K562 (cell line): ENCODE results near the gene DET1. TPM values are rescaled to one million over a fixed set of nuclear protein-coding genes. Genes with fewer than 3 reads are reported as not detected.

Source experiments
- ATAC-seq: fragments of 200-7000 bp; cut with Tn5 transposase; 3 replicates; pipeline ENCODE4 v1.9.1; 2020; ENCODE audit warnings: moderate library complexity
- BruUV-seq: library from RNA; stranded (reverse); fragments of 400-500 nt; replicated peaks from 2 replicates; lab custom pipeline; 2021; lab: Mats Ljungman, UMichigan
- CTCF ChIA-PET: fragments of 300-600 bp; formaldehyde crosslinking; extraction: SDS; loops from one replicate; lab custom pipeline; 2021; ENCODE audit warnings: low intra/inter-chr PET ratio; lab: Yijun Ruan, JAX
- POLR2A ChIA-PET: fragments of 300-600, 350-650 bp; sonication (Branson Sonifier 250); formaldehyde crosslinking; extraction: SDS; loops from one replicate; lab custom pipeline; 2021; ENCODE audit warnings: antibody characterized with exemption, inconsistent platforms; lab: Yijun Ruan, JAX
- DNase-seq, 4 experiments: peaks; one replicate each; pipeline versions ENCODE4 v3.0.0 to v3.0.0-alpha.2; 2011 to 2018; ENCODE audit warnings: low spot score in 3 of 4, mixed read lengths in 3 of 4; ENCODE audit errors: extremely low read depth in 1 of 4
- FAIRE-seq: peaks from 2 replicates; lab custom pipeline; 2011; peaks lifted over from hg19 to GRCh38; lab: Jason Lieb, UNC
- H2AFZ ChIP-seq: 2 replicates; pipeline ENCODE4 v1.6.0; 2011; ENCODE audit warnings: low read depth, low read length, control low read depth, inconsistent platforms
- H3K27ac ChIP-seq: fragments of 200-600 bp; 3 replicates; pipeline ENCODE4 v1.8.0; 2011; ENCODE audit warnings: low read depth, mild to moderate bottlenecking, control low read depth, inconsistent platforms, low read length, moderate library complexity, mixed read lengths; ENCODE audit errors: extremely low read depth
- H3K27me3 ChIP-seq, 2 experiments: fragments of 300-600 bp in 1 of 2; 2 replicates in 1 of 2; 3 replicates in 1 of 2; pipeline versions ENCODE4 v1.6.0 to v1.8.0; 2011; ENCODE audit warnings: inconsistent platforms in 2 of 2, low read length in 2 of 2, mild to moderate bottlenecking in 1 of 2, mixed read lengths in 1 of 2, moderate library complexity in 1 of 2; ENCODE audit not compliant: control insufficient read depth in 2 of 2, insufficient read depth in 2 of 2
- H3K36me3 ChIP-seq: fragments of 300-600 bp; 3 replicates; pipeline ENCODE4 v1.8.0; 2011; ENCODE audit warnings: mild to moderate bottlenecking, low read length, inconsistent platforms; ENCODE audit not compliant: control insufficient read depth, insufficient read depth
- H3K4me1 ChIP-seq, 2 experiments: fragments of 200-600 bp in 1 of 2; replicated peaks in 1 of 2; 2 replicates in 1 of 2; 3 replicates in 1 of 2; pipeline versions ENCODE4 v1.5.1 to v1.8.0; 2011; ENCODE audit warnings: inconsistent platforms in 2 of 2, low read length in 2 of 2, mild to moderate bottlenecking in 1 of 2, mixed read lengths in 1 of 2, moderate library complexity in 1 of 2; ENCODE audit not compliant: control insufficient read depth in 2 of 2, insufficient read depth in 2 of 2
- H3K4me2 ChIP-seq: 2 replicates; pipeline ENCODE4 v1.6.1; 2011; ENCODE audit warnings: low read length, control low read depth, inconsistent platforms, mixed read lengths; ENCODE audit not compliant: insufficient read depth
- H3K4me3 ChIP-seq: fragments of 200-600 bp; sonication (generic), shearing (Covaris generic); 2 replicates; pipeline ENCODE4 v1.5.1; 2016; ENCODE audit warnings: control low read depth, inconsistent platforms
- H3K79me2 ChIP-seq: fragments of 200-600 bp; 3 replicates; pipeline ENCODE4 v1.8.0; 2011; ENCODE audit warnings: low read length, inconsistent platforms; ENCODE audit not compliant: control insufficient read depth, insufficient read depth
- H3K9ac ChIP-seq, 2 experiments: 2 replicates each; pipeline versions ENCODE4 v1.6.0 to v1.6.1; 2011; ENCODE audit warnings: low read depth in 2 of 2, low read length in 2 of 2, control low read depth in 1 of 2, inconsistent platforms in 1 of 2, mild to moderate bottlenecking in 1 of 2, mixed read lengths in 1 of 2; ENCODE audit not compliant: insufficient read depth in 1 of 2
- H3K9me1 ChIP-seq: one replicate; pipeline ENCODE4 v1.6.0; 2011; ENCODE audit warnings: inconsistent platforms, mild to moderate bottlenecking, low read length, moderate library complexity; ENCODE audit not compliant: control insufficient read depth, insufficient read depth
- H3K9me3 ChIP-seq: replicated peaks from 2 replicates; pipeline ENCODE4 v1.5.1; 2011; ENCODE audit warnings: low read depth, low read length, inconsistent platforms; ENCODE audit not compliant: control insufficient read depth, insufficient read depth
- H4K20me1 ChIP-seq: replicated peaks from 2 replicates; pipeline ENCODE4 v1.6.1; 2011; ENCODE audit warnings: low read length, inconsistent platforms, mixed read lengths; ENCODE audit not compliant: control insufficient read depth, insufficient read depth
- ARHGAP35 ChIP-seq: fragments of 450-650 bp; IDR thresholded peaks from 2 replicates; pipeline ENCODE4 v1.6.1; 2018; ENCODE audit not compliant: partially characterized antibody
- BCL6 ChIP-seq: fragments of 250-450 bp; sonication (Bioruptor Pico); IDR thresholded peaks from 2 replicates; pipeline ENCODE4 v1.4.0; 2020
- CEBPB ChIP-seq: fragments of 450-650 bp; IDR thresholded peaks from 2 replicates; pipeline ENCODE4 v1.6.1; 2016; ENCODE audit warnings: missing genetic modification characterization, missing compliant biosample characterization
- EWSR1 ChIP-seq: fragments of 450-650 bp; IDR thresholded peaks from 2 replicates; pipeline ENCODE4 v1.6.1; 2018; ENCODE audit warnings: borderline replicate concordance, mild to moderate bottlenecking, low read depth, moderate library complexity; ENCODE audit not compliant: partially characterized antibody
- FUS ChIP-seq: fragments of 200-400 bp; formaldehyde crosslinking; optimal IDR thresholded peaks from 2 replicates; pipeline ENCODE3; 2017; ENCODE audit warnings: low read depth, low read length
- GATAD2A ChIP-seq: fragments of 450-650 bp; IDR thresholded peaks from 2 replicates; pipeline ENCODE4 v1.6.1; 2017
- HMGXB4 ChIP-seq: sonication (generic); formaldehyde crosslinking; IDR thresholded peaks from 2 replicates; pipeline ENCODE4 v1.8.1; 2023; ENCODE audit warnings: mild to moderate bottlenecking, missing genetic modification reagents
- MAFF ChIP-seq: IDR thresholded peaks from 2 replicates; pipeline ENCODE4 v1.6.1; 2012; ENCODE audit warnings: low read length, improper control_type of control experiment
- PHF8 ChIP-seq: fragments of 200-600 bp; sonication (generic); IDR thresholded peaks from 2 replicates; pipeline ENCODE4 v1.6.1; 2012; ENCODE audit warnings: mixed run types, mild to moderate bottlenecking, inconsistent platforms, low read length, moderate library complexity, borderline replicate concordance
- SRSF1 ChIP-seq: fragments of 200-400 bp; formaldehyde crosslinking; IDR thresholded peaks from 2 replicates; pipeline ENCODE4 v1.6.1; 2017; ENCODE audit warnings: mild to moderate bottlenecking, low read depth, low read length, moderate library complexity
- ZBTB43 ChIP-seq: sonication (generic); formaldehyde crosslinking; IDR thresholded peaks from 2 replicates; pipeline ENCODE4 v1.8.0; 2023; ENCODE audit warnings: mild to moderate bottlenecking, missing genetic modification reagents
- ZNF184 ChIP-seq: sonication (generic); formaldehyde crosslinking; IDR thresholded peaks from 2 replicates; pipeline ENCODE4 v1.5.0; 2020; ENCODE audit warnings: missing genetic modification reagents
- WGBS: fragments of 100-300 bp; shearing (Covaris generic); methylation state at CpG from one replicate; pipeline ENCODE4 v1.1.6; 2016; ENCODE audit warnings: low coverage, mixed read lengths; ENCODE audit not compliant: insufficient coverage; ENCODE audit errors: missing lambda C conversion rate; 5-methylcytosine and 5-hydroxymethylcytosine counted together
- in situ Hi-C: fragments of 300-500 bp; cut with MboI; formaldehyde crosslinking; loops from 4 replicates; pipeline ENCODE4 v1.15.0; 2018; ENCODE audit warnings: inconsistent platforms, mixed read lengths
- intact Hi-C: fragments of 100-400 bp; cut with micrococcal nuclease; formaldehyde crosslinking; loops from 2 replicates; pipeline ENCODE4 v1.14.2; 2022
- polyA plus RNA-seq, 8 experiments: library from polyadenylated mRNA; depleted of rRNA in 4 of 8; stranded (reverse) in 5 of 8; unstranded in 3 of 8; fragments of >200 nt; fragmentation: Nextera tagmentation in 2 of 8; fragmentation: Illumina TruSeq in 1 of 8; extraction: Ambion mirVana in 2 of 8; extraction: Trizol in 1 of 8; gene quantifications; 2 replicates each; pipeline versions ENCODE4 v1.2.1 to v1.2.3, GENCODE V29; 2011 to 2014; ENCODE audit warnings: inconsistent platforms in 1 of 8, missing spikeins in 1 of 8
- total RNA-seq, 7 experiments: library from RNA; depleted of rRNA in 6 of 7; stranded (reverse); fragments of >200 nt in 6 of 7; fragmentation: Illumina TruSeq in 2 of 7; extraction: Trizol in 2 of 7; gene quantifications; 2 replicates each; pipeline versions ENCODE4 v1.2.1 to v1.2.3, GENCODE V29; 2011 to 2021; ENCODE audit warnings: low replicate concordance in 1 of 7

Gene DET1
- total and polyA plus RNA-seq, 9 of the 15 experiments (the other 6 are each of a cell fraction or from before 2014, with no cell fraction given) = 4.2 to 8.1 (median 6.0) TPM

GRCh38 chr15:88477126-88477525, 69.4 kb downstream of the DET1 start:
- POLR2A ChIA-PET = interaction anchor here (0.7 kb wide), 1 partner anchor 41 kb away, joined by 3 read pairs; no protein-coding TSS in a partner anchor
- in situ Hi-C loops = loop anchor here (5.0 to 10.0 kb wide), 2 partner anchors 140 to 348 kb away; no protein-coding TSS in a partner anchor

More at GRCh38 chr15:88477126-88477525, 69.4 kb downstream of the DET1 start:
- WGBS = 90% methylated on average over 7 of the region's 7 CpGs
- CTCF ChIA-PET = interaction anchor here (0.7 to 2.9 kb wide), 2 partner anchors 137 to 162 kb away, joined by 4 to 34 read pairs; partner anchors contain the start of gene ISG20
- BruUV-seq = no TSS peak
- Histone ChIP-seq H3K4me1 (no peaks in the 10 kb centered on the region), H3K9me1 (no peaks in the 10 kb centered on the region), H3K4me3 (no peak overlapping the region), H4K20me1 (no peaks in the 10 kb centered on the region), H2AFZ (no peak overlapping the region), H3K27ac (no peak overlapping the region), H3K79me2 (no peaks in the 10 kb centered on the region), H3K9ac (no peak overlapping the region), H3K4me2 (no peak overlapping the region), H3K9me3 (no peaks in the 10 kb centered on the region), H3K27me3 (no peaks in the 10 kb centered on the region), H3K36me3 (peaks cover 52% of the 10 kb centered on the region)
- DNase-seq (no peak), FAIRE-seq (no peak), ATAC-seq (no peak)
- intact Hi-C loops = loop anchor here (2.0 kb wide), 1 partner anchor 224 kb away; no protein-coding TSS in a partner anchor
- TF ChIP-seq BCL6 (CRISPR knock-in tag) (no peak), ARHGAP35 (no peak), CEBPB (tag) (no peak), EWSR1 (no peak), ZNF184 (no peak), HMGXB4 (CRISPR knock-in tag) (no peak), GATAD2A (no peak), MAFF (no peak), ZBTB43 (CRISPR knock-in tag) (no peak), FUS (no peak), SRSF1 (no peak), PHF8 (no peak)
